PFSK-1 (cell line): Measurements from ENCODE around the gene ARTN.

Experiments used
- FOXP2 ChIP-seq: optimal IDR thresholded peaks from 2 replicates; pipeline ENCODE3; 2011; ENCODE audit warnings: borderline replicate concordance, control low read depth, inconsistent platforms; ENCODE audit not compliant: insufficient read depth; ENCODE audit errors: extremely low read length, extremely low read depth
- POLR2AphosphoS5 ChIP-seq: IDR thresholded peaks from 2 replicates; pipeline ENCODE4 v1.6.1; 2012; ENCODE audit warnings: low read depth, mild to moderate bottlenecking, control low read depth, low read length, moderate library complexity
- SIN3A ChIP-seq: IDR thresholded peaks from 2 replicates; pipeline ENCODE4 v1.6.1; 2012; ENCODE audit warnings: mild to moderate bottlenecking, low read length, moderate library complexity, borderline replicate concordance; ENCODE audit not compliant: insufficient read depth
- TAF1 ChIP-seq: IDR thresholded peaks from 2 replicates; pipeline ENCODE4 v1.6.1; 2012; ENCODE audit warnings: low read length, control low read depth, borderline replicate concordance; ENCODE audit not compliant: insufficient read depth

DNA sequence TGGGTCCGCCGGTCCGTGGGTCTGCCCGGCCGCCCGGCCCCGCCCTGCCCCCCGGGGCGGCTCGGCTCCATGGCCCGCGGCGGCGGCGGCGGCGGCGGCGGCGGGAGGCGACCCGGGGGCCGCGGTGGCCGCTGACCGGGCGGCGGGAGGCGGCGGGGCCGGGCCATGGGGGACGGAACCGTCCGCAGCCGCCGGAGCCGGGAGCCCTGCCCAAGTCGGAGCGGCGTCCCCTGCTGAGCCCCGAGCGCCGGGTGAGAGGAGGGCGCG is 45.6 kb downstream of the ARTN start:
- TF ChIP-seq POLR2AphosphoS5 (no peak), TAF1 (peak; percentile 8; the same call in 1 of the 2 replicates), FOXP2 (no peak), SIN3A (no peak)
